ENCODE results near the gene CLCN5. TPM values are rescaled to one million over a fixed set of nuclear protein-coding genes. Genes with fewer than 3 reads are reported as not detected.

Gene CLCN5
- polyA plus RNA-seq, 1 donor: 87.5 TPM

Other genes with a start within 250 kb of the CLCN5 start
- not detected for gene PAGE1, start 226.6 kb upstream of the CLCN5 start, polyA plus RNA-seq (ENCODE audit: insufficient read length)
- not detected for gene PAGE4, start 93.3 kb upstream of the CLCN5 start, polyA plus RNA-seq (ENCODE audit: insufficient read length)
- gene USP27X, start 43.1 kb upstream of the CLCN5 start, polyA plus RNA-seq (ENCODE audit: insufficient read length): 2.4 TPM